ENCODE measurements around the gene VSX2. TPM values are rescaled to one million over a fixed set of nuclear protein-coding genes. Genes with fewer than 3 reads are reported as not detected.

Gene VSX2
- total RNA-seq, 4 donors from 2014 or later: not detected

DNA sequence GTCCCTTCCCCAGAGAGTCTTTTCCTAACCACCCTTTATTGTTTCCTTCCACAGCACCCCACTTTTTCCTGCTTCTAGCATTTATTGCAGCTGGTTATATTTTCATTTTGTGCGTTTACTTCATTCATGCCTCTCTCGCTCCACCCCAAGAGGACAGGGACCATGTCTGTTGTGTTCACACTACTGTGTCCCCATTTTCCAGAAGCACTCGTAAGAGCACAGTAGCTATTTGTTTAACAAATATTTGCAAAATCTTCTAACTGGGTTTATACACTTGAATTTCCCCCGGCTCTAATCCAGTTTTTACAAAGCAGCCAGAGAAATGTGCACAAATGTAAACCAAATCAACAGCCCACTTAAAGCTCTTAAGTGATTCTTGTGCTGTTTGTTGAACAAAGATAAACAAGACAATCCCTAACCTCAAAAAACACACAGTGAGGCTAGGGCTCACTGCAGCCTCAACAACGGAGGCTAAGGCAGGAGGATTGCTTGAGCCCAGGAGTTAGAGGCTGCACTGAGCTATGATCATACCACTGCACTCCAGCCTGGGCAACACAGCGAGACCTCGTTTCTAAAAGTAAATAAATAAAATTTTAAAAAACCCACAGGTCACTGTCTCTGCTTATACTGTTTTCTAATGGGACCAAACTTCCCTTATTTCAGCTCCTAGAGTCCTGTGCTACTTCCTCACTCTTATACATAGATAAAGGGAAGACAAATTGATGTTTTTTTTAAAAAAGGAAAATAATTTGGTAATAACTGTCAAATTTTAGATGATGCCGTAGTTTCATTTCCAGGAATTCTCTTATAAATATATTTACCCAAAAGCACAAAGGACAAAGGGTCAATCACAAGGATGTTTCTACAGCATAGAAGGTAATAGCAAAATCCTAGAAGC is 70.1 kb downstream of the VSX2 start:
- DNase-seq (ENCODE audit: low spot score) (no peak), ATAC-seq (ENCODE audit: low FRiP score) (no peak)
- TF ChIP-seq, protein P1, sequence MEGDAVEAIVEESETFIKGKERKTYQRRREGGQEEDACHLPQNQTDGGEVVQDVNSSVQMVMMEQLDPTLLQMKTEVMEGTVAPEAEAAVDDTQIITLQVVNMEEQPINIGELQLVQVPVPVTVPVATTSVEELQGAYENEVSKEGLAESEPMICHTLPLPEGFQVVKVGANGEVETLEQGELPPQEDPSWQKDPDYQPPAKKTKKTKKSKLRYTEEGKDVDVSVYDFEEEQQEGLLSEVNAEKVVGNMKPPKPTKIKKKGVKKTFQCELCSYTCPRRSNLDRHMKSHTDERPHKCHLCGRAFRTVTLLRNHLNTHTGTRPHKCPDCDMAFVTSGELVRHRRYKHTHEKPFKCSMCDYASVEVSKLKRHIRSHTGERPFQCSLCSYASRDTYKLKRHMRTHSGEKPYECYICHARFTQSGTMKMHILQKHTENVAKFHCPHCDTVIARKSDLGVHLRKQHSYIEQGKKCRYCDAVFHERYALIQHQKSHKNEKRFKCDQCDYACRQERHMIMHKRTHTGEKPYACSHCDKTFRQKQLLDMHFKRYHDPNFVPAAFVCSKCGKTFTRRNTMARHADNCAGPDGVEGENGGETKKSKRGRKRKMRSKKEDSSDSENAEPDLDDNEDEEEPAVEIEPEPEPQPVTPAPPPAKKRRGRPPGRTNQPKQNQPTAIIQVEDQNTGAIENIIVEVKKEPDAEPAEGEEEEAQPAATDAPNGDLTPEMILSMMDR (IDR thresholded peaks at IDR 0.05): no peak

GRCh38 chr14:74312161-74312560 is 72.9 kb downstream of the VSX2 start:
- TF ChIP-seq, protein P1 (IDR thresholded peaks at IDR 0.05): no peak
- ATAC-seq (ENCODE audit: low FRiP score): no peak
- no peak for DNase-seq (ENCODE audit: low spot score)

Small RNA genes lying within 50 kb of the gene (small RNA-seq; reads per million reads assigned to genes)
- gene AC006349.1: not detected

Other genes with a start within 250 kb of the VSX2 start
- 10 to 100 TPM in 3 of 4 donors, 1 to 10 TPM in 1; 6.8 to 12.7 (median 12.0) TPM for gene ENTPD5, start 220.2 kb upstream of the VSX2 start, total RNA-seq
- gene BBOF1, start 220.1 kb upstream of the VSX2 start, total RNA-seq: 10 to 100 TPM in 1 of 4 donors, 1 to 10 TPM in 3; 4.0 to 10.4 (median 5.7) TPM
- gene ALDH6A1, start 155.0 kb upstream of the VSX2 start, total RNA-seq: 10 to 100 TPM; 42.8 to 70.4 (median 59.8) TPM
- 10 to 100 TPM in 3 of 4 donors, 1 to 10 TPM in 1; 5.6 to 11.3 (median 10.8) TPM for gene LIN52, start 154.5 kb upstream of the VSX2 start, total RNA-seq
- gene ABCD4, start 63.5 kb downstream of the VSX2 start, total RNA-seq: 10 to 100 TPM; 28.2 to 62.1 (median 48.3) TPM
- not detected for gene VRTN, start 109.0 kb downstream of the VSX2 start, total RNA-seq
- under 1 TPM; 0.28 to 0.56 (median 0.40) TPM for gene SYNDIG1L, start 186.8 kb downstream of the VSX2 start, total RNA-seq

All from omental fat pad (tissue), 4 donors.